A549 (cell line): Measurements from ENCODE around the gene PTPRCAP. TPM values are rescaled to one million over a fixed set of nuclear protein-coding genes. Genes with fewer than 3 reads are reported as not detected.

Experiments used
- ATAC-seq, 2 experiments: fragments of 200-7000 bp in 1 of 2; fragments of >200 bp in 1 of 2; cut with Nextera tagmentation in 1 of 2; cut with Tn5 transposase in 1 of 2; 3 replicates each; pipeline versions ENCODE4 v1.8.0 to v1.9.1; 2018 to 2020; ENCODE audit warnings: mild to moderate bottlenecking in 1 of 2, moderate library complexity in 1 of 2
- CTCF ChIA-PET: fragments of 300-600 bp; sonication (Branson Sonifier 250); formaldehyde crosslinking; extraction: SDS; loops from one replicate; lab custom pipeline; 2021; ENCODE audit warnings: antibody characterized with exemption, inconsistent platforms; lab: Yijun Ruan, JAX
- POLR2A ChIA-PET: fragments of 350-600 bp; formaldehyde crosslinking; extraction: SDS; loops from one replicate; lab custom pipeline; 2021; ENCODE audit warnings: antibody characterized with exemption, inconsistent platforms; lab: Yijun Ruan, JAX
- DNase-seq, 2 experiments: peaks; one replicate each; pipeline versions ENCODE4 v3.0.0 to v3.0.0-alpha.2; 2011 to 2016; ENCODE audit warnings: low read depth in 1 of 2, low spot score in 1 of 2
- FAIRE-seq: peaks from 2 replicates; lab custom pipeline; 2011; peaks lifted over from hg19 to GRCh38; lab: Jason Lieb, UNC
- H3K27ac ChIP-seq, 2 experiments: fragments of >200 bp; sonication (Bioruptor Twin); formaldehyde crosslinking; 3 replicates each; pipeline ENCODE4 v1.5.1; 2016 to 2017
- H3K4me1 ChIP-seq: fragments of >200 bp; sonication (Bioruptor Twin); formaldehyde crosslinking; 3 replicates; pipeline ENCODE4 v1.6.1; 2016
- H3K4me2 ChIP-seq: fragments of >200 bp; sonication (Bioruptor Twin); formaldehyde crosslinking; 3 replicates; pipeline ENCODE4 v1.6.1; 2016
- H3K4me3 ChIP-seq: fragments of >200 bp; sonication (Bioruptor Twin); formaldehyde crosslinking; 3 replicates; pipeline ENCODE4 v1.5.1; 2016
- H3K9me3 ChIP-seq: fragments of >200 bp; sonication (Bioruptor Twin); formaldehyde crosslinking; 3 replicates; pipeline ENCODE4 v1.6.1; 2016
- CBX2 ChIP-seq: fragments of 200-600 bp; sonication (generic); IDR thresholded peaks from 2 replicates; pipeline ENCODE4 v1.6.1; 2016; ENCODE audit warnings: low read depth, mild to moderate bottlenecking, borderline replicate concordance
- CBX8 ChIP-seq: fragments of 200-600 bp; sonication (generic); IDR thresholded peaks from 2 replicates; pipeline ENCODE4 v1.6.1; 2016
- CEBPB ChIP-seq, 2 experiments: fragments of >200 bp in 1 of 2; sonication (Bioruptor Twin) in 1 of 2; formaldehyde crosslinking in 1 of 2; IDR thresholded peaks; 2 replicates each; pipeline ENCODE4 v1.6.1; 2012 to 2016
- CHD4 ChIP-seq: fragments of 200-600 bp; sonication (generic); IDR thresholded peaks from 2 replicates; pipeline ENCODE4 v1.6.1; 2016; ENCODE audit warnings: antibody characterized with exemption, mild to moderate bottlenecking, borderline replicate concordance
- CTCF ChIP-seq: fragments of >200 bp; sonication (Bioruptor Twin); formaldehyde crosslinking; IDR thresholded peaks from 3 replicates; pipeline ENCODE4 v1.5.1; 2016
- EHF ChIP-seq: fragments of 250-450 bp; sonication (Bioruptor Pico); IDR thresholded peaks from 2 replicates; pipeline ENCODE4 v1.5.0; 2020; ENCODE audit warnings: mild to moderate bottlenecking
- EHMT2 ChIP-seq: fragments of 200-600 bp; sonication (generic); IDR thresholded peaks from 2 replicates; pipeline ENCODE4 v1.6.1; 2016; ENCODE audit warnings: antibody characterized with exemption, low read depth, mild to moderate bottlenecking, moderate library complexity
- EP300 ChIP-seq, 2 experiments: fragments of >200 bp; sonication (Bioruptor Twin); formaldehyde crosslinking; IDR thresholded peaks; 2 replicates in 1 of 2; 3 replicates in 1 of 2; pipeline ENCODE4 v1.6.1; 2016 to 2017
- ESRRA ChIP-seq: fragments of 150-350 bp; IDR thresholded peaks from 2 replicates; pipeline ENCODE4 v1.6.1; 2014; ENCODE audit warnings: mild to moderate bottlenecking, low read length, borderline replicate concordance
- FOSB ChIP-seq: fragments of 250-450 bp; sonication (Bioruptor Pico); IDR thresholded peaks from 2 replicates; pipeline ENCODE4 v1.5.0; 2020; ENCODE audit warnings: mild to moderate bottlenecking, moderate library complexity
- HEYL ChIP-seq: fragments of 250-450 bp; sonication (Bioruptor Pico); IDR thresholded peaks from 2 replicates; pipeline ENCODE4 v1.8.0; 2021; ENCODE audit warnings: mild to moderate bottlenecking, moderate library complexity
- HMGXB4 ChIP-seq: fragments of 250-450 bp; sonication (Bioruptor Pico); IDR thresholded peaks from 2 replicates; pipeline ENCODE4 v1.5.0; 2021; ENCODE audit warnings: mild to moderate bottlenecking, moderate library complexity, borderline replicate concordance
- HOXA7 ChIP-seq: fragments of 250-450 bp; sonication (Bioruptor Pico); IDR thresholded peaks from 2 replicates; pipeline ENCODE4 v1.5.0; 2020; ENCODE audit warnings: mild to moderate bottlenecking, moderate library complexity
- KDM1A ChIP-seq: fragments of 200-600 bp; sonication (generic); IDR thresholded peaks from 2 replicates; pipeline ENCODE4 v1.6.1; 2016; ENCODE audit warnings: low read depth, mild to moderate bottlenecking
- MAFK ChIP-seq: fragments of 450-650 bp; IDR thresholded peaks from 2 replicates; pipeline ENCODE4 v1.6.1; 2014; ENCODE audit not compliant: partially characterized antibody
- MAZ ChIP-seq: fragments of 150-350 bp; IDR thresholded peaks from 2 replicates; pipeline ENCODE4 v1.6.1; 2014; ENCODE audit warnings: antibody characterized with exemption, low read depth, low read length, borderline replicate concordance
- MYC ChIP-seq: IDR thresholded peaks from 2 replicates; pipeline ENCODE4 v1.6.1; 2012; ENCODE audit warnings: mild to moderate bottlenecking, inconsistent platforms, low read length, improper control_type of control experiment, borderline replicate concordance
- NFE2L2 ChIP-seq: fragments of 150-350 bp; conservative IDR thresholded peaks from 2 replicates; pipeline ENCODE4 v1.6.1; 2014; ENCODE audit warnings: low read length
- NPAS2 ChIP-seq: fragments of 250-450 bp; sonication (Bioruptor Pico); IDR thresholded peaks from 2 replicates; pipeline ENCODE4 v1.8.0; 2022; ENCODE audit warnings: mild to moderate bottlenecking, moderate library complexity, borderline replicate concordance
- PHF8 ChIP-seq: fragments of 200-600 bp; sonication (generic); IDR thresholded peaks from 2 replicates; pipeline ENCODE4 v1.6.1; 2016; ENCODE audit warnings: low read depth, mild to moderate bottlenecking, antibody characterized with exemption, moderate library complexity, borderline replicate concordance
- POLR2A ChIP-seq: IDR thresholded peaks from 2 replicates; pipeline ENCODE4 v1.6.1; 2012; ENCODE audit warnings: mild to moderate bottlenecking, low read length
- POLR2AphosphoS2 ChIP-seq: conservative IDR thresholded peaks from 2 replicates; pipeline ENCODE4 v1.6.1; 2012; ENCODE audit warnings: low read length, improper control_type of control experiment, inconsistent platforms
- RARB ChIP-seq: fragments of 250-450 bp; sonication (Bioruptor Pico); IDR thresholded peaks from 2 replicates; pipeline ENCODE4 v1.8.0; 2021; ENCODE audit warnings: mild to moderate bottlenecking, moderate library complexity
- RCOR1 ChIP-seq: fragments of 150-350 bp; IDR thresholded peaks from 2 replicates; pipeline ENCODE4 v1.6.1; 2014; ENCODE audit warnings: antibody characterized with exemption, low read length, low read depth
- REST ChIP-seq: fragments of 200-600 bp; sonication (generic); IDR thresholded peaks from 2 replicates; pipeline ENCODE4 v1.6.1; 2016; ENCODE audit warnings: antibody characterized with exemption, mild to moderate bottlenecking, moderate library complexity
- RFX5 ChIP-seq: fragments of 450-650 bp; IDR thresholded peaks from 2 replicates; pipeline ENCODE4 v1.7.1; 2014; ENCODE audit warnings: antibody characterized with exemption, mild to moderate bottlenecking, moderate library complexity
- TFCP2L1 ChIP-seq: fragments of 250-450 bp; sonication (Bioruptor Pico); IDR thresholded peaks from 2 replicates; pipeline ENCODE4 v1.5.0; 2021; ENCODE audit warnings: mild to moderate bottlenecking
- WGBS: methylation state at CpG from one replicate; pipeline ENCODE4 v1.1.6; 2017; ENCODE audit errors: missing lambda C conversion rate; 5-methylcytosine and 5-hydroxymethylcytosine counted together
- polyA plus RNA-seq, 4 experiments: library from polyadenylated mRNA; depleted of rRNA in 3 of 4; stranded (reverse); fragments of >200 nt; fragmentation: RNase III in 1 of 4; extraction: RNeasy Plus Mini Kit Qiagen cat#74134 plus additional on column Dnase treatment in 1 of 4; gene quantifications; 2 replicates in 3 of 4; 3 replicates in 1 of 4; pipeline ENCODE4 v1.2.3, GENCODE V29; 2011 to 2017

The PTPRCAP gene
- polyA plus RNA-seq, 2 of the 4 experiments (the other 2 are of a cell fraction) = 0.34 to 0.56 TPM

- H3K4me2 ChIP-seq = no peak overlapping the region
- ChIA-PET CTCF (interaction anchor here (0.9 to 4.2 kb wide), 7 partner anchors 10 to 87 kb away, joined by 3 to 30 read pairs (median 4); partner anchors contain the start of genes PPP1CA and TBC1D10C), POLR2A (interaction anchor here (1.8 kb wide), 1 partner anchor 17 kb away, joined by 8 read pairs; the partner anchor contains the start of gene PPP1CA)
- no peak for DNase-seq
- 76% methylated on average over 18 of the region's 26 CpGs for WGBS
- no peaks in the 10 kb centered on the region for H3K9me3 ChIP-seq
- no peak for FAIRE-seq
- no peak for ATAC-seq
- H3K4me1 ChIP-seq = peaks cover 37% of the 10 kb centered on the region
- H3K4me3 ChIP-seq = no peak overlapping the region
- TF ChIP-seq CBX8 (no peak), TFCP2L1 (no peak), POLR2A (no peak), MAFK (no peak), NFE2L2 (no peak), HOXA7 (CRISPR knock-in tag) (no peak), CHD4 (no peak), REST (no peak), HMGXB4 (no peak), PHF8 (no peak), EP300 (IDR thresholded peaks at IDR 0.05) (no peak), RARB (CRISPR knock-in tag) (no peak), EHMT2 (no peak), KDM1A (no peak), NPAS2 (CRISPR knock-in tag) (no peak), MYC (no peak), HEYL (CRISPR knock-in tag) (no peak), EHF (CRISPR knock-in tag) (no peak), POLR2AphosphoS2 (no peak), RCOR1 (no peak)
- no peak overlapping the region for H3K27ac ChIP-seq
Observed at GRCh38 chr11:67418476-67419281, 18.8 kb downstream of the PTPRCAP start.

- 100% methylated on average over 1 of the region's 12 CpGs for WGBS
- ChIA-PET CTCF (interaction anchor here (0.9 to 4.2 kb wide), 5 partner anchors 9 to 66 kb away, joined by 3 to 30 read pairs (median 4); partner anchors contain the start of genes PPP1CA and TBC1D10C), POLR2A (no interaction called here)
- DNase-seq = no peak
- Histone ChIP-seq H3K4me2 (no peak overlapping the region), H3K4me3 (no peak overlapping the region), H3K9me3 (no peaks in the 10 kb centered on the region), H3K4me1 (peaks cover 39% of the 10 kb centered on the region)
- ATAC-seq = no peak
- no peak for TF ChIP-seq CEBPB (IDR thresholded peaks at IDR 0.05)
- TF ChIP-seq CTCF = no peak
- no peak for TF ChIP-seq POLR2A
- no peak for TF ChIP-seq FOSB
- no peak for TF ChIP-seq EHMT2
- TF ChIP-seq RFX5 = no peak
- TF ChIP-seq MAZ = no peak
- no peak for TF ChIP-seq TFCP2L1
- no peak for TF ChIP-seq RCOR1
- TF ChIP-seq CBX2 = no peak
- no peak for TF ChIP-seq ESRRA
- TF ChIP-seq, all 56 proteins: peak for 0
- no peak for FAIRE-seq
- no peak overlapping the region for H3K27ac ChIP-seq
Observed at GRCh38 chr11:67417425-67417824, 20.1 kb downstream of the PTPRCAP start.
